Activated naive CD8-positive, alpha-beta T cell treated with anti-CD3 and anti-CD28 coated beads for 36 hours (primary cell): Measurements from ENCODE around the gene RASA1. TPM values are rescaled to one million over a fixed set of nuclear protein-coding genes. Genes with fewer than 3 reads are reported as not detected.

Experiments
- DNase-seq: peaks from one replicate; pipeline ENCODE4 v3.0.0; 2021
- H3K27ac Mint-ChIP-seq: one replicate; pipeline ENCODE4 v1.8.0; 2022; ENCODE audit warnings: mild to moderate bottlenecking, moderate library complexity, mixed read lengths
- H3K27me3 Mint-ChIP-seq: one replicate; pipeline ENCODE4 v1.8.0; 2022; ENCODE audit warnings: mild to moderate bottlenecking, mixed read lengths
- H3K36me3 Mint-ChIP-seq: one replicate; pipeline ENCODE4 v1.8.0; 2021; ENCODE audit warnings: mild to moderate bottlenecking, mixed read lengths
- H3K4me1 Mint-ChIP-seq: one replicate; pipeline ENCODE4 v1.8.0; 2021; ENCODE audit warnings: mixed read lengths
- H3K4me3 Mint-ChIP-seq: one replicate; pipeline ENCODE4 v1.8.0; 2022; ENCODE audit warnings: mild to moderate bottlenecking, moderate library complexity, mixed read lengths
- H3K9me3 Mint-ChIP-seq: one replicate; pipeline ENCODE4 v1.8.0; 2022; ENCODE audit warnings: mixed read lengths
- total RNA-seq, 2 experiments: library from RNA; stranded (reverse); gene quantifications; one replicate each; pipeline ENCODE4 v1.2.3, GENCODE V29; 2021

Gene RASA1
- 10 to 100 TPM; 19.2 to 21.7 TPM for total RNA-seq

DNA sequence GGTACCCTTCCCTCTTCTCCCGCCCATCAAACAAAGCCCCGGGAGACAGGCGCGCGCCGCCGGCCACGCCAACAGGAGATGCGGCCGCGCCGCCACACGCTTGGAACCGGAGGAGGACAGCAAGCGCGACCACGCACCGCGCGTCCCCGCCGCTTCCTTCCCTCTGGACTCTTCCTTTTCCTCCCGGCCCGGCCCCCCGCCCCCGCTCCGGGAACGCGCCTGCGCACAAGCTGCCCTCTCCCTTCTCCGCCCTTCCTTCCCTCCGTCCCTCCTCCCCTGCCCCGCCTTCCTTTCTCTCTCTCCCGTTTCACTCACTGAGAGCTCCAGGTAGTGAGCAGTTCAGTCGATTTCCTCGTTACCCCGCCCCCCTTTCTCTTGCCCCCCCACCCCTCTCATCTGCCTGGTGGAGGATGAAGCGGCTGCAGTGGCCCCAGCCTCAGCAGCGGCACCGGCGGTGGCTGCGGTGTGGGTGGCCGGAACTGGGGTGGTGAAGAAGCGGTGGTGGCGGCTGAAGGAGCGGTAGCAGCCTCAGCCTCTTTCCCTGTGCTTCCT lies at the start of gene RASA1:
RASA1 (plus strand) TSS at position 310 of the 552 bp plus-strand sequence. CDS start 569 bp downstream, outside the sequence.
- peaks cover 22% of the 10 kb centered on the region for H3K36me3 Mint-ChIP-seq
- H3K27me3 Mint-ChIP-seq, result peaks cover 3% of the 10 kb centered on the region
- peaks cover 25% of the 10 kb centered on the region for H3K4me1 Mint-ChIP-seq
- H3K9me3 Mint-ChIP-seq, result no peaks in the 10 kb centered on the region
- H3K27ac Mint-ChIP-seq, result peak within 1 kb of the TSS; percentile 95
- peak; percentile 84 for DNase-seq
- peak within 1 kb of the TSS; percentile 96 for H3K4me3 Mint-ChIP-seq

DNA sequence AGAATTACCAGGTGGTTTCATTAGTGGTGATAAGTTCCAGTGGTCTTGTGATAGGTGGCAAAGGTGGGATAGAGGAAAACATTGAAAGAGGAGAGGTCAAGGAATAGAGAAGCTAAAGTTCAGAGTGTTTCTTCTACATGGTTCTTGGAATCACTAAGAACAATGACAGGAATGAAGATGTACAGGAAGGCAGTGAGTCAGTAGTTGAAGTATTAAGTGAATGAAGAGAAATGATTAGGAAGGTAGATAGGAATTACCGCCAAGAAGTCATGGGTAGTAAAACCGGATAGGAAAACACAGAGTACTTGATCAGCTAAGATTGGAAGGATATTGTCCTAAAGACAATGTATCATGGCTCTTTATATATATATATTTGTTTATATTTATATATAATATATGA lies 37.9 kb upstream of the RASA1 start:
- no peak overlapping the region for H3K4me3 Mint-ChIP-seq

DNA sequence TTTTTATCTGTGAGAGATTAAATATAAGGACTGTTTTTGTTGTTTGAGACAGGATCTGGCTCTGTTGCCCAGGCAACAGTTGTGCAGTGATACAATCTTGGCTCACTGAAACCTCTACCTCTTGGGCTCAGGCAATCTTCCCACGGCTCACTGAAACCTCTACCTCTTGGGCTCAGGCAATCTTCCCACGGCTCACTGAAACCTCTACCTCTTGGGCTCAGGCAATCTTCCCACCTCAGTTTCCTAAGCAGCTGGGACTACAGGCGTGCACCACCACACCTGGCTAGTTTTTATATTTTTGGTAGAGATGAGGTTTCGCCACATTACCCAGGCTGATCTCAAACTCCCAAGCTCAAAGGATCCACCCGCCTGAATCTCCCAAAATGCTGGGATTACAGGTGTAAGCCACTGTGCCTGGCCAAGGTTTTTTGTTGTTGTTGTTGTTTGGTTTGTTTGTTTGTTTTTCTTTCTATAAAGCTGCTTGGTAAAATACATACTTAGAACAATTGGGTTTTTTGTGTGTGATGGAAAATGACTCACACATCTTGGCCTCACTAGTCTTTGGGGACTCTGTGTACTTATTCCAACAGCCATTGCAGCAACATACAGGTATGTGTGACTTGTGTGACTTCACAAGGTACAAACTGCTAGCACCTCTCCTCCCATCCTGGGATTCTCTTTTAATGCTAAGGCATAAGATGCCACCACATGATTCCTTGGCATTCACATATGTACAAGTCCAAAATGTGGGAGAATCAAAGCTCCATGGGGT lies 36.5 kb upstream of the RASA1 start:
- H3K36me3 Mint-ChIP-seq, result no peaks in the 10 kb centered on the region
- H3K27ac Mint-ChIP-seq, result no peak overlapping the region
- no peaks in the 10 kb centered on the region for H3K27me3 Mint-ChIP-seq
- no peaks in the 10 kb centered on the region for H3K9me3 Mint-ChIP-seq
- peak; percentile 8 for DNase-seq
- no peaks in the 10 kb centered on the region for H3K4me1 Mint-ChIP-seq
- no peak overlapping the region for H3K4me3 Mint-ChIP-seq

More for the DNA sequence above, 37.9 kb upstream of the RASA1 start:
- no peaks in the 10 kb centered on the region for H3K9me3 Mint-ChIP-seq
- no peaks in the 10 kb centered on the region for H3K4me1 Mint-ChIP-seq
- no peak overlapping the region for H3K27ac Mint-ChIP-seq
- DNase-seq, result no peak
- no peaks in the 10 kb centered on the region for H3K27me3 Mint-ChIP-seq
- no peaks in the 10 kb centered on the region for H3K36me3 Mint-ChIP-seq

DNA sequence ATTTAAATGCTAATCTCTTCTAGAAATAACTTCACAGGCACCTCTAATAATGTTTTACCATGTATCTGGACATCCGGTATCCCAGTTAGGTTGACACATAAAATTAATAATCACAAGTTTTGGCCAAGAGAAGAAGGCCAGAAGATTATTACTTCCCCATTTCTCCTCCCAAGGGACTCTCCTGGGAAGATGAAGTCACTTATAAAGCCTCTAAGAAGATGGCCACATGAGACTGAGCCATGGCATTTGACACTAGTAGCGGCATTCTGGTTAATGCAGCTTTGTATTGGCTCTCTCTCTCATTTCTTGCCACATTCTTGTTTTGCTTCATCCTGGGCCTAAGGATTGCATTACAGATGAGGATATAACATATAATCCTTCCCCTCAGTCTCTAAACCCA lies 34.5 kb upstream of the RASA1 start:
- Mint-ChIP-seq H3K4me3 (no peak overlapping the region), H3K36me3 (peaks cover 1% of the 10 kb centered on the region), H3K27ac (no peak overlapping the region), H3K4me1 (no peaks in the 10 kb centered on the region), H3K9me3 (no peaks in the 10 kb centered on the region), H3K27me3 (no peaks in the 10 kb centered on the region)
- DNase-seq, result no peak

DNA sequence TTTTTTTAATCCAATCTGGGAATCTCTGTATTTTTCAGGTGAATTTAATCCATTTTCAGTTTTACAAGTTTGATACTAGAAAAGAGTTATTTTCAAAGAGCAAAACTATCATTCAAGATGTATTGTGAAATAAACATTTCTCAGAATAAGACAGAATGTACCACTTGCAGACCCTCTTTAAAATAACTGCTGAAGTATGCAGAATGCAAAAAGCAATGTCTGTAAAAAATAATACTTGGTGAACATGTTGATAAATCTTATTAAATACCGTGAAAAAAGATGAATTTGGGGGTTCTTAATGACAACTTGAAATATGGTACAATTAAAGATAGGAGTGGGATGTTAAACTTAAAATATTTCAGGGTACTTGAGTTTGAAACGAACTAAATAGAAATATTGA lies 26.1 kb upstream of the RASA1 start:
- H3K9me3 Mint-ChIP-seq, result no peaks in the 10 kb centered on the region
- no peak overlapping the region for H3K4me3 Mint-ChIP-seq
- H3K36me3 Mint-ChIP-seq, result peaks cover 1% of the 10 kb centered on the region
- H3K4me1 Mint-ChIP-seq, result peaks cover 2% of the 10 kb centered on the region
- no peak for DNase-seq
- no peak overlapping the region for H3K27ac Mint-ChIP-seq
- H3K27me3 Mint-ChIP-seq, result no peaks in the 10 kb centered on the region

DNA sequence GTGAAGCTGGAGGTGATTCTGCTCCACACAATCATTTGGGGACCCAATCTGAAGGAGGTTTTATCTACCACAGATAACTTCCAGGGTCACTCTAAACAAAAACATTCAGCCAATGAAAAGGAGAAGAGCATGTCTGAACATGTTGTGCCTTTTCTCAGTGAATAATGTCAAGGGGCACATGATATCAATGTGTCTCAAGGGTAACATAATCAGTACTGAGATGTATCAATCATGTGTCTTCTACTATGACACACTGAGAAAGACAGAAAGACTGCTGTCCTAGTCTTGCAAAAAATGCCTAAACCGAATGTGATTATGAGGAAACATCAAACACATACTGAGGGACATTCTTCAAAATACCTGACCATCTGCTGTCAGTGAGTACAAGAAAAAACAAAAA lies 25.4 kb upstream of the RASA1 start:
- Mint-ChIP-seq H3K27me3 (no peaks in the 10 kb centered on the region), H3K36me3 (no peaks in the 10 kb centered on the region), H3K9me3 (no peaks in the 10 kb centered on the region), H3K4me1 (peaks cover 2% of the 10 kb centered on the region), H3K27ac (no peak overlapping the region), H3K4me3 (no peak overlapping the region)
- DNase-seq, result no peak

DNA sequence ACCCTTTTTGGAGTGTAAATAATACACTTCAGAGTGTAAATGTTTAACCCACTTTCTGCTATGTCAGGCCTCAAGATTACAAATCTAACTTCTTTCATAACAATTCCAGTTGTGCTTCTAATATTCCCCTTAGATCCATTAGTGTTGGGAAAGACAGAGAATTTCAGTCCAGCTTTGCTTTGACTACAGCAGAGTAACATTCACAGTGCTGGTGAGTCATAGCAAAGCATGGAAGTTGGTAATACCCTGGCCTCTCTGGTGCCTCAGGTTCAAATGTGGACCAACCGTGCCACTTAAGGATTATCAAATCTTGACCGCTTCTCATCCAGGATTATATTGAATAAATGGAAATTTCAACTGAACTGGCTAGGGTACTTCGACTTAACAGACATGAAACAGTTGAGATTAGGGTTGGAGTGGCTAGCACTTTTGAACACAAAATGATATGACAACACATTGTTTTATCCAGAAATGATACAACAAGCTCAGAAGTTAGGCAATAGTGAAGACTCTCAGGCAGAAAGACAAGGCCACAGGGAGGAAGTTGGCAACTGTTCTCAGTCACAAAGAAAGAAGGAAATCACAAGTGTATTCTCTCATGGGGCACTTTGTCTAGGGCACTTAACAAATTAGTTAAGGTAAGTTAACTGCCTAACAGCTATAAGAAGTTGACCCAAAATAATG lies 24.4 kb upstream of the RASA1 start:
- H3K4me1 Mint-ChIP-seq, result peaks cover 2% of the 10 kb centered on the region

DNA sequence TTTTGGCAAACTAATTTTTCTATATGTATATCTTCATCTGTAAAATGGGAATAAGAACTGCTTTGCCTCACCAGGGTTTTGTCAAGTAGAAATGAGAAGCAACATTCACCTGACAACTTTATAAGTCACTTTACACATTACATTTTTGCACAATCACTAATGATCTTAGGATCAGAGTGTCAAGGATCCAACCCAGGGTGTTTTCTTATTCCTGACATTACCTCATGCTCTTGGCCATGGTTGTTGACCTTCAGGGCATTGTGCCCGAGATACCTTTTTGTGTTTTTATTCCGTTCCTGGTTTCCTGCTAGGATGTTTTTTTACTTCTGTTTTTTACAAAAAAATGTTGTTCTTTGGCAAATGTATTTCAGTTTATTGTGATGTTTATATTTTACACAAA lies 22.2 kb upstream of the RASA1 start:
- no peak for DNase-seq
- H3K27ac Mint-ChIP-seq, result no peak overlapping the region
- no peaks in the 10 kb centered on the region for H3K9me3 Mint-ChIP-seq
- peaks cover 2% of the 10 kb centered on the region for H3K4me1 Mint-ChIP-seq
- H3K4me3 Mint-ChIP-seq, result no peak overlapping the region
- no peaks in the 10 kb centered on the region for H3K27me3 Mint-ChIP-seq
- no peaks in the 10 kb centered on the region for H3K36me3 Mint-ChIP-seq

More for the DNA sequence above, 24.4 kb upstream of the RASA1 start:
- Mint-ChIP-seq H3K9me3 (no peaks in the 10 kb centered on the region), H3K36me3 (no peaks in the 10 kb centered on the region), H3K27ac (no peak overlapping the region), H3K4me3 (no peak overlapping the region), H3K27me3 (no peaks in the 10 kb centered on the region)
- no peak for DNase-seq

DNA sequence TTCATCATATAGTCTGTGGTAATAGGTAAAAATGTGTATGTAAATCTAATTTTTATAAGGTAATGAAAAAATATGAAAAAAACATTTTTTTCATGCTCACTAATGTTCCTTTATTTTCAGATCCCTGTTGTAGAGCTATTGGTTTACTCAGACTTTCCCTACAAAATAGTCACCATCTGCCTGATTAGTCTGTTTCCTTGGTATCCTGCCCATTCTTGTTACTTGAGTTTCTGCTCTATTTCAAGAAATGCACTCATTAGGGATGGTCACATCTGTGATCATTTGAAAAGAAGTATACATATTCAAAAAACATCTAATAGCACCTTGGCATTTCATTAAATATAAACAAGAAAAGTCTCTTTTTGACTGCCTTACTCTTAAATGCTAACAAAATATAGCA lies 21.6 kb upstream of the RASA1 start:
- Mint-ChIP-seq H3K9me3 (no peaks in the 10 kb centered on the region), H3K27ac (no peak overlapping the region)
- DNase-seq, result no peak

DNA sequence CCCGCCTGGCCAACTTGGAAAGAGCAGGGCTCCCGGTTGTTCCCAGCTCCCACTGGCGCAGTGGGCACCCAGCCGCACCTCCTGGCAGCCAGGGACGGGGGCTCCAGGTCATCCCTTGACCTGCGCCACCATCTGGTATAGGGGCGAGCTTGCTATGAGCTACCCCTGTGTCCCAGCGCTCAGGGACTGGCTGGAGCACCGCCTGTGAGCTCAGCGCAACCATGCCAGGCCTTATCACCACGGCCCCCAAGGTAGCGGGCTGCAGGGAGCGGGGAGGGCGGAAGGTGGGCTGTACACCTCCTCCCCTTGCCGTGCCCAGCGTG lies 15.4 kb upstream of the RASA1 start:
- no peak overlapping the region for H3K4me3 Mint-ChIP-seq
- no peak for DNase-seq
- H3K9me3 Mint-ChIP-seq, result no peaks in the 10 kb centered on the region
- no peaks in the 10 kb centered on the region for H3K4me1 Mint-ChIP-seq
- H3K36me3 Mint-ChIP-seq, result no peaks in the 10 kb centered on the region
- no peaks in the 10 kb centered on the region for H3K27me3 Mint-ChIP-seq
- no peak overlapping the region for H3K27ac Mint-ChIP-seq

More for the DNA sequence above, 21.6 kb upstream of the RASA1 start:
- no peak overlapping the region for H3K4me3 Mint-ChIP-seq
- no peaks in the 10 kb centered on the region for H3K36me3 Mint-ChIP-seq
- peaks cover 2% of the 10 kb centered on the region for H3K4me1 Mint-ChIP-seq
- no peaks in the 10 kb centered on the region for H3K27me3 Mint-ChIP-seq

DNA sequence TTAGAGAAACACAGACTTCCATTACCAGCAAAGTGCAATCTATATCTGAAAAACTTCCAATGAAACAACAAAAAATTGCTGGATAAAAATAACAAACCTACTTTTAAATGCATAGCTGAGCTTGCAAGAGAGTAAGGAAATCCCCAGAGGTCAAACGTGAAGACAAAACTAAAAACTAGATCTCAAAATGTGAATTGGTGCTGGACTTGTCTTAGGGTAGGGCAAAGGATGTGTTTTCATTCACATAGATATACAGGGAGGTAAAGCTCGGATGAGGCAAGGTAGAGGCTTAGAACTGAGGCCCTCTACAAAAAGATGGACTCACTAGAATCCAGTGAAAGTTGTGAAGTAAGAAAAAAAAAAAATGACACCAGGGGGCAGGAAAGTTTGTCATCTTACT lies 13.6 kb upstream of the RASA1 start:
- Mint-ChIP-seq H3K9me3 (no peaks in the 10 kb centered on the region), H3K4me1 (peaks cover 6% of the 10 kb centered on the region), H3K4me3 (no peak overlapping the region), H3K36me3 (no peaks in the 10 kb centered on the region), H3K27ac (no peak overlapping the region), H3K27me3 (no peaks in the 10 kb centered on the region)
- no peak for DNase-seq

DNA sequence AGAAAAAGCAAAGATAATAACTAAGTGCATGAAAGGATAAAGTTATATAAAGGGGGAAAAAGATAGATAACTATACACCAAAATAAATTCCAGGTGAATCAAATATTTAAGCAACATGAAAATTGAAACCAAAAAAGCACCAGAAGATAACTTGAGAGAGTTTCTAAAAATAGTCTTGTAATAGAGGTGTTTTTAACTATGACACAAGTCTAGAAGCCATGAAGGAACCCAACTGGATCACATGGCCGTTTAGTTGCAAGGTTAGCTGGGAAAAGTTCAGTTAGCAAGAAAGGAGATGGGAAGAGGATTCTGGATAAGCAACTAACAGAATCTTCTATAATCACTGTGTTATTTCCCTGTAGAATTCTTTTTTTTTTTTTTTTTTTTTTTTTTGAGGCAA lies 9.2 kb upstream of the RASA1 start:
- DNase-seq, result no peak
- peaks cover 14% of the 10 kb centered on the region for H3K4me1 Mint-ChIP-seq
- H3K9me3 Mint-ChIP-seq, result no peaks in the 10 kb centered on the region
- H3K36me3 Mint-ChIP-seq, result no peaks in the 10 kb centered on the region
- no peaks in the 10 kb centered on the region for H3K27me3 Mint-ChIP-seq
- no peak overlapping the region for H3K27ac Mint-ChIP-seq
- H3K4me3 Mint-ChIP-seq, result no peak overlapping the region

DNA sequence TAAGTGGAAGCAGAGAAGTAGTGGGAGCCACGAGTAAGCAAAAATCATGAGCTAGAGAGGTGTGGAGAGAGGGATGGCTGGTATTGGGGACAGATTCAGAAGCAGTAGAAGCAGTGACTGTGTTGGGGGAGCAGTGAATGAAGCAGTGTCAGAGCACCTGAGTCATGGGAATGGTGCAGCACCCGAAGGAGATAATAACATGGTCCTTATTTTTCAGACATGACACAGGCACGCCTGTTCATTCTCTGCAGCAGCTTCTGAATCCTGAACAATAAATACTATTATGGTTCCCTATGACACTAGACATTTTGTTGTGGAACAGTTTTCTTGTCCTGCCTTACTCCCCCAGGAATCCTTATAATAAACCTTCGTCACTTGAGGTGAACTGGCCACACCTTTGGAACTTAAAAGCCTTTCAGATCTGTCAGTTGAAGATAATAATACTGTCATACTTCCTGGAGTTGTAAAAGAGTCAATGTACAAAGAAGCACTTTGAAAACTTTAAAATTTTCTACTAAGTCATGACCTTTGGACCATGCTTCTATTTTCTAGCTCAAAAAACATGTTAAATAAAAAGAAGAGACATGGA lies 7.0 kb upstream of the RASA1 start:
- Mint-ChIP-seq H3K27ac (no peak overlapping the region), H3K9me3 (no peaks in the 10 kb centered on the region), H3K27me3 (no peaks in the 10 kb centered on the region), H3K4me3 (no peak overlapping the region), H3K36me3 (no peaks in the 10 kb centered on the region), H3K4me1 (peaks cover 14% of the 10 kb centered on the region)
- no peak for DNase-seq

DNA sequence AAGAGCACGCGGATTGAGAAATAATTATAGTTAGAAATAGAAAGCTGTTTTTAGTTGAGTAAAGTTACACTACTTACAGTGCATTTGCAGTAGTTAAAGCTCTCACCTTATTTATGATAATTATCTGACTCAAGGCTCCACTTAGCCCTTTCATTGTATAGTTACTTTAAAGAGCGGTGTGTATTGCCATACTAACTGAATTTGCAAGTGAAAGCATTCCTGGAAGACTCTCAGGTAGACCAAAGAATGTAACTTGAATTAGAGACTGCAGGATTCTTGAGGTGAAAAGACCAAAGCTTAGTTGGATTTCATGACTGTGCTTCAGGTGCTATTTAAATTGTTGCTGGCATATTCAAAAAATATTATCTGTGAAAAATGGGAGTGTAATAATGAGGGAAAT lies 4.2 kb upstream of the RASA1 start:
- Mint-ChIP-seq H3K9me3 (no peaks in the 10 kb centered on the region), H3K36me3 (no peaks in the 10 kb centered on the region), H3K27ac (no peak overlapping the region), H3K27me3 (peaks cover 3% of the 10 kb centered on the region), H3K4me1 (peaks cover 18% of the 10 kb centered on the region), H3K4me3 (no peak overlapping the region)
- no peak for DNase-seq

DNA sequence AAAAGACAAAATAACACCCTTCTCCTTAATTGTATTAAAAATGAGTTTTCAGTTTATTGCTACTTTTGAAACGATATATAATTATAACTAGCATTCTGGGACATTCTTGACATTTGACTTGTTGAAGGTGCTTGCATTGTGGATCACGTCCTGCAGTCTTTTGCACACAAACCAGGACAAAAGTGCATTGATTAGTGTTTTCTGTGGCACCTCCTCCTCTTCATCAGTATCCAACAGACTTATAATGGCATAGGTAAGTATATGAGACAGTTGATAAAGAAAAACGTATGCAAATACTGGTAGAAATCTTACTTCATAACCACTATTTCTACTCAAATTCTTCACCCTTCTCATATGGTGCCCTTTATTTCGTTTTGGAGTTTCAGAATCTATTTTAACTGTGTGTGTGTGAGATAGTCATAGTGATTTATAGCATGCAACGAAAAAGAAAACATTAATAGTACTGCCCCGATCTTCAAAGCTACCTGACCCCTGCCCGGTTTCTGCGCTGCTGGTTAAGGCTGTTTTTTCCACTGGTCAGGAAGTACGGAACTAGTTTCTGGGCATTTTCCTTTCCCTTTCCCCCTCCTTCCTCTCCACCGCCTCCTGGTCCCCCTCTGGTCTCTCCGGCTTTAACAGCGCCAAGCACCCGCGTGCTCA lies 639 bp upstream of the RASA1 start:
- Mint-ChIP-seq H3K4me1 (peaks cover 25% of the 10 kb centered on the region), H3K27ac (peak overlapping the region; percentile 95), H3K4me3 (peak overlapping the region; percentile 96), H3K27me3 (peaks cover 3% of the 10 kb centered on the region), H3K9me3 (no peaks in the 10 kb centered on the region), H3K36me3 (peaks cover 22% of the 10 kb centered on the region)
- no peak for DNase-seq
